ENCODE measurements around the gene RALGDS. TPM values are rescaled to one million over a fixed set of nuclear protein-coding genes. Genes with fewer than 3 reads are reported as not detected.
"Not testable (repeated sequence)": the region's sequence is repeated elsewhere in the genome, so short reads cannot be mapped to it uniquely, and the experiment has no call there.

The RALGDS gene
- total RNA-seq, 1 donor from 2014 or later: 19.0 TPM

DNA sequence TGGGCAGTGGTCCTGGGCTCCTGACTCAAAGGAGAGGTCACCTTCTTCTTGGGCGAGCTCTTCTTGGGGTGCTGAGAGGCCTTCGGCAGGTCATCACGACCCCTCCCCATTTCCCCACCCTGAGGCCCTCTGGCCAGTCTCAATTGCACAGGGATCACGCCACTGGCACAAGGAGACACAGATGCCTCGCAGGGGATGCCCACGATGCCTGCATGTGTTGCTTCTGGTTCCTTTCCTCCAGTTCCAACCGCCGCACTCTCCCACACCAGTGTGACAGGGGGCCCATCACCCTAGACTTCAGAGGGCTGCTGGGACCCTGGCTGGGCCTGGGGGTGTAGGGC lies 57.9 kb downstream of the RALGDS start:
- no peak for DNase-seq (ENCODE audit: low spot score)
- H3K27ac Mint-ChIP-seq (ENCODE audit: unreplicated experiment): no peak overlapping the region
- H3K4me3 Mint-ChIP-seq (ENCODE audit: unreplicated experiment): no peak overlapping the region
- peaks cover 20% of the 10 kb centered on the region for H3K4me1 Mint-ChIP-seq (ENCODE audit: low read depth)
- H3K36me3 Mint-ChIP-seq (ENCODE audit: low read depth): peaks cover 7% of the 10 kb centered on the region
- no peak for TF ChIP-seq CTCF (IDR thresholded peaks at IDR 0.05)
- no peaks in the 10 kb centered on the region for H3K27me3 Mint-ChIP-seq (ENCODE audit: low read depth)
- H3K9me3 Mint-ChIP-seq (ENCODE audit: low read depth): no peaks in the 10 kb centered on the region

GRCh38 chr9:133062569-133062968 lies 58.5 kb downstream of the RALGDS start:
- H3K36me3 Mint-ChIP-seq (ENCODE audit: low read depth): peaks cover 11% of the 10 kb centered on the region
- H3K9me3 Mint-ChIP-seq (ENCODE audit: low read depth); H3K27ac Mint-ChIP-seq (ENCODE audit: unreplicated experiment); H3K4me3 Mint-ChIP-seq (ENCODE audit: unreplicated experiment); H3K27me3 Mint-ChIP-seq (ENCODE audit: low read depth): not testable (repeated sequence)
- peak; percentile 68 for DNase-seq (ENCODE audit: low spot score)
- H3K4me1 Mint-ChIP-seq (ENCODE audit: low read depth): peaks cover 20% of the 10 kb centered on the region

DNA sequence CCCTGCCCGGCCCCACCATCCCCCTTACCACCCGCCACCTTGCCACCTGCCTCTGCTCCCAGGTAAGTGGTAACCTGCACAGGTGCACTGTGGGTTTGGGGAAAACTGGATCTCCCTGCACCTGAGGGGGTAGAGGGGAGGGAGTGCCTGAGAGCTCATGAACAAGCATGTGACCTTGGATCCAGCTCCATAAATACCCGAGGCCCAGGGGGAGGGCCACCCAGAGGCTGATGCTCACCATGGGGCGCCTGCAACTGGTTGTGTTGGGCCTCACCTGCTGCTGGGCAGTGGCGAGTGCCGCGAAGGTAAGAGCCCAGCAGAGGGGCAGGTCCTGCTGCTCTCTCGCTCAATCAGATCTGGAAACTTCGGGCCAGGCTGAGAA lies 59.3 kb downstream of the RALGDS start, which contains the start of gene CEL:
CEL (plus strand) TSS at position 218 of the 382 bp plus-strand sequence; CDS start at position 240, 22 bp downstream.
- DNase-seq (ENCODE audit: low spot score): peak; percentile 50
- H3K9me3 Mint-ChIP-seq (ENCODE audit: low read depth); H3K4me3 Mint-ChIP-seq (ENCODE audit: unreplicated experiment); H3K27ac Mint-ChIP-seq (ENCODE audit: unreplicated experiment); H3K27me3 Mint-ChIP-seq (ENCODE audit: low read depth): not testable (repeated sequence)
- peaks cover 11% of the 10 kb centered on the region for H3K36me3 Mint-ChIP-seq (ENCODE audit: low read depth)
- H3K4me1 Mint-ChIP-seq (ENCODE audit: low read depth): peaks cover 20% of the 10 kb centered on the region

- peaks cover 21% of the 10 kb centered on the region for H3K4me1 Mint-ChIP-seq (ENCODE audit: low read depth)
- H3K4me3 Mint-ChIP-seq (ENCODE audit: unreplicated experiment); H3K27me3 Mint-ChIP-seq (ENCODE audit: low read depth); H3K9me3 Mint-ChIP-seq (ENCODE audit: low read depth); H3K27ac Mint-ChIP-seq (ENCODE audit: unreplicated experiment): not testable (repeated sequence)
- DNase-seq (ENCODE audit: low spot score): peak; percentile 52
- peaks cover 16% of the 10 kb centered on the region for H3K36me3 Mint-ChIP-seq (ENCODE audit: low read depth)
Measured at GRCh38 chr9:133061019-133061763, 59.8 kb downstream of the RALGDS start.

GRCh38 chr9:133060417-133060841 lies 60.6 kb downstream of the RALGDS start:
- Mint-ChIP-seq H3K4me3 (ENCODE audit: unreplicated experiment) (no peak overlapping the region), H3K4me1 (ENCODE audit: low read depth) (peaks cover 28% of the 10 kb centered on the region), H3K36me3 (ENCODE audit: low read depth) (peaks cover 18% of the 10 kb centered on the region), H3K27ac (ENCODE audit: unreplicated experiment) (no peak overlapping the region), H3K9me3 (ENCODE audit: low read depth) (no peaks in the 10 kb centered on the region), H3K27me3 (ENCODE audit: low read depth) (no peaks in the 10 kb centered on the region)
- TF ChIP-seq CTCF (IDR thresholded peaks at IDR 0.05): no peak
- DNase-seq (ENCODE audit: low spot score): no peak

DNA sequence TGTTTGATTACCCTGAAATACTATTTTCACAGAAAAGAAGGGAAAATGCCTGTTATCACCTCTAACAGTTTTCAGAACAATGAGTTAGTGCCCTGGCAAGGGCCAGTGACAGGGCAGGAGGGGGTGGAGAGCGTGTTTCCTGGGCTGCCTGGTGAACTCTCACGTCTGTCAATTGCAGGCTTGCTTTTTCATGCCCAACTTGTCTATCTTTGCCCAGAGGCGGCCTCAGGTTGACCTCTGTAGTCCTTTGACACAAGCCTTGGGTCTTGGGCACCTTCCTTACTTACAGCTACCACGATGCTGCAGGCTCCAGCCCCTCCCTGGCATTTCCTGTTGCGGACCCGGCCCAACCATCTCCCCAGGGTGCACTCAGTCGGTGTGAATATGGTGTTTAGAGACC lies 61.4 kb downstream of the RALGDS start:
- Mint-ChIP-seq H3K36me3 (ENCODE audit: low read depth) (peaks cover 20% of the 10 kb centered on the region), H3K27ac (ENCODE audit: unreplicated experiment) (no peak overlapping the region), H3K4me1 (ENCODE audit: low read depth) (peaks cover 36% of the 10 kb centered on the region), H3K9me3 (ENCODE audit: low read depth) (no peaks in the 10 kb centered on the region), H3K4me3 (ENCODE audit: unreplicated experiment) (no peak overlapping the region), H3K27me3 (ENCODE audit: low read depth) (no peaks in the 10 kb centered on the region)
- TF ChIP-seq CTCF (IDR thresholded peaks at IDR 0.05): no peak
- no peak for DNase-seq (ENCODE audit: low spot score)

Measured in chondrocyte (in vitro differentiated cells).